ENCODE data around the gene ANO10.
"Not testable (repeated sequence)": the region's sequence is repeated elsewhere in the genome, so short reads cannot be mapped to it uniquely, and the experiment has no call there.

Gene ANO10, protein sequence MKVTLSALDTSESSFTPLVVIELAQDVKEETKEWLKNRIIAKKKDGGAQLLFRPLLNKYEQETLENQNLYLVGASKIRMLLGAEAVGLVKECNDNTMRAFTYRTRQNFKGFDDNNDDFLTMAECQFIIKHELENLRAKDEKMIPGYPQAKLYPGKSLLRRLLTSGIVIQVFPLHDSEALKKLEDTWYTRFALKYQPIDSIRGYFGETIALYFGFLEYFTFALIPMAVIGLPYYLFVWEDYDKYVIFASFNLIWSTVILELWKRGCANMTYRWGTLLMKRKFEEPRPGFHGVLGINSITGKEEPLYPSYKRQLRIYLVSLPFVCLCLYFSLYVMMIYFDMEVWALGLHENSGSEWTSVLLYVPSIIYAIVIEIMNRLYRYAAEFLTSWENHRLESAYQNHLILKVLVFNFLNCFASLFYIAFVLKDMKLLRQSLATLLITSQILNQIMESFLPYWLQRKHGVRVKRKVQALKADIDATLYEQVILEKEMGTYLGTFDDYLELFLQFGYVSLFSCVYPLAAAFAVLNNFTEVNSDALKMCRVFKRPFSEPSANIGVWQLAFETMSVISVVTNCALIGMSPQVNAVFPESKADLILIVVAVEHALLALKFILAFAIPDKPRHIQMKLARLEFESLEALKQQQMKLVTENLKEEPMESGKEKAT

DNA sequence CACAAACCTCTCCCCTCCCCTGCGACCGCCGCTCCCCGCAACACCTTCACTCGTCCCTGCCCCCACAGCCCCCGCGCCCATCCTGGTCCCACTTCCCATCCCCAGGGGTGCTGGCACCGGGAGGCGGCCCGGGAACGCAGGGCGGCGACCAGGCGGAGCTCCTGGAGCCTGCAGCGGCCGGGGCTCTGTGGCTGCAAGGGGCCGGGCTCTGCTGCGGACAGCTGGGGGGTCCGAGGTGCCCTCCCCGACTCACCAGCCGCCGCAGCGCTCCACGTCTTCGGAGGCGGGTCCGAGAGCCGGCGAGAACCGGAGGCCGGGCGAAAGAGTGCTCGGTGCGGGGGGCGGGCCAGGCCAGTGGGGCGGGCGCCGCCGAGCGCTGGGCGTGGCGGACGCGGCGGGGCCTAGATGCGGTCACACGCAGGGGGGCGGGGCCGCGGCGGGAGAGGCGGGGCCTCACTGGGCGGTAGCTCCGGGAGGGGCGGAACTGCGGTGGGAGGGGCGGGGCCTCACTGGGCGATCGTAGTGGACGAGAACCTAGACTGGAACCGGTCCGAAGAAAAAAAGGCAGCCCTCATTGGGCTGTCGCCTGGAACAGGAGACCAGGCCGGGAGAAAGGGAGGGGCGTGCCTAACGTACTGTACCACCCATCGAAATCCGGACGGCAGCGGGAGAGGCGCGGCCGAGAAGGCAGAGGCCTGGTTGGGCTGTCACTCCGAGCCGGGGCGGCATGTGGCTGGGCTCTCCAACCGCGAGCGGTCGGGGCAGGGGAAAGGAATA, at the start of gene ANO10:
Gene ANO10, minus strand, starts transcription at position 356 of the 777 bp plus-strand sequence. CDS start 16,159 bp downstream, outside the sequence.
- TF ChIP-seq, protein P1, sequence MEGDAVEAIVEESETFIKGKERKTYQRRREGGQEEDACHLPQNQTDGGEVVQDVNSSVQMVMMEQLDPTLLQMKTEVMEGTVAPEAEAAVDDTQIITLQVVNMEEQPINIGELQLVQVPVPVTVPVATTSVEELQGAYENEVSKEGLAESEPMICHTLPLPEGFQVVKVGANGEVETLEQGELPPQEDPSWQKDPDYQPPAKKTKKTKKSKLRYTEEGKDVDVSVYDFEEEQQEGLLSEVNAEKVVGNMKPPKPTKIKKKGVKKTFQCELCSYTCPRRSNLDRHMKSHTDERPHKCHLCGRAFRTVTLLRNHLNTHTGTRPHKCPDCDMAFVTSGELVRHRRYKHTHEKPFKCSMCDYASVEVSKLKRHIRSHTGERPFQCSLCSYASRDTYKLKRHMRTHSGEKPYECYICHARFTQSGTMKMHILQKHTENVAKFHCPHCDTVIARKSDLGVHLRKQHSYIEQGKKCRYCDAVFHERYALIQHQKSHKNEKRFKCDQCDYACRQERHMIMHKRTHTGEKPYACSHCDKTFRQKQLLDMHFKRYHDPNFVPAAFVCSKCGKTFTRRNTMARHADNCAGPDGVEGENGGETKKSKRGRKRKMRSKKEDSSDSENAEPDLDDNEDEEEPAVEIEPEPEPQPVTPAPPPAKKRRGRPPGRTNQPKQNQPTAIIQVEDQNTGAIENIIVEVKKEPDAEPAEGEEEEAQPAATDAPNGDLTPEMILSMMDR (IDR thresholded peaks at IDR 0.05; ENCODE audit: insufficient read depth, low read depth, low read length, missing control alignments): no peak
- peak within 1 kb of the TSS; percentile 71 for H3K4me3 ChIP-seq (ENCODE audit: low read depth, low read length)
- DNase-seq (ENCODE audit: low read depth): peak; percentile 98

- no peak for DNase-seq (ENCODE audit: low read depth)
- TF ChIP-seq, protein P1 (IDR thresholded peaks at IDR 0.05; ENCODE audit: insufficient read depth, low read depth, low read length, missing control alignments): no peak
- H3K4me3 ChIP-seq (ENCODE audit: low read depth, low read length): no peak overlapping the region
Observed at GRCh38 chr3:43670635-43671522, 49.1 kb upstream of the ANO10 start.

GRCh38 chr3:43665011-43665410, 43.2 kb upstream of the ANO10 start:
- not testable (repeated sequence) for DNase-seq (ENCODE audit: low read depth); H3K4me3 ChIP-seq (ENCODE audit: low read depth, low read length)

DNA sequence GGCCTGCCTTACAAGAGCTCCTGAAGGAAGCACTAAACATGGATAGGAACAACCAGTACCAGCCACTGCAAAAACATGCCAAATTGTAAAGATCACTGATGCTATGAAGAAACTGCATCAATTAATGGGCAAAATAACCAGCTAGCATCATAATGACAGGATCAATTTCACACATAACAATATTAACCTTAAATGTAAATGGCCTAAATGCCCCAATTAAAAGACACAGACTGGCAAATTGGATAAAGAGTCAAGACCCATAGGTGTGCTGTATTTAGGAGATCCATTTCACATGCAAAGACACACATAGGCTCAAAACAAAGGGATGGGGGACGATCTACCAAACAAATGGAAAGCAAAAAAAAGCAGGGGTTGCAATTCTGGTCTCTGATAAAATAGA, 39.6 kb upstream of the ANO10 start:
- not testable (repeated sequence) for DNase-seq (ENCODE audit: low read depth); H3K4me3 ChIP-seq (ENCODE audit: low read depth, low read length)

GRCh38 chr3:43659250-43659880, 37.6 kb upstream of the ANO10 start:
- TF ChIP-seq, protein P1 (IDR thresholded peaks at IDR 0.05; ENCODE audit: insufficient read depth, low read depth, low read length, missing control alignments): no peak
- H3K4me3 ChIP-seq (ENCODE audit: low read depth, low read length): no peak overlapping the region
- no peak for DNase-seq (ENCODE audit: low read depth)

GRCh38 chr3:43656390-43656789, 34.6 kb upstream of the ANO10 start:
- DNase-seq (ENCODE audit: low read depth); H3K4me3 ChIP-seq (ENCODE audit: low read depth, low read length): not testable (repeated sequence)

- DNase-seq (ENCODE audit: low read depth): no peak
- TF ChIP-seq, protein P1 (IDR thresholded peaks at IDR 0.05; ENCODE audit: insufficient read depth, low read depth, low read length, missing control alignments): no peak
- no peak overlapping the region for H3K4me3 ChIP-seq (ENCODE audit: low read depth, low read length)
Observed at GRCh38 chr3:43650345-43650744, 28.5 kb upstream of the ANO10 start.
